CD14-positive monocyte (primary cell): Measurements from ENCODE around the gene ZNRF2. TPM values are rescaled to one million over a fixed set of nuclear protein-coding genes. Genes with fewer than 3 reads are reported as not detected.

Source experiments
- DNase-seq, 3 donors: peaks; one replicate each; pipeline ENCODE4 v3.0.0-alpha.2; 2011 to 2022
- H2AFZ ChIP-seq: 2 replicates; pipeline ENCODE4 v1.6.0; 2012; ENCODE audit warnings: mild to moderate bottlenecking, low read depth, low read length, inconsistent platforms; ENCODE audit not compliant: insufficient read depth, poor library complexity, severe bottlenecking
- H3K27ac ChIP-seq, 2 donors: 1 replicate in 1 of 2; 2 replicates in 1 of 2; pipeline ENCODE4 v1.5.1; 2012 to 2013; ENCODE audit warnings: low read length in 2 of 2, control low read depth in 1 of 2, inconsistent platforms in 1 of 2, low read depth in 1 of 2, mild to moderate bottlenecking in 1 of 2
- H3K27me3 ChIP-seq, 2 donors: one replicate each; pipeline versions ENCODE4 v1.6.0 to v1.6.1; 2011 to 2013; ENCODE audit warnings: low read length in 2 of 2; ENCODE audit not compliant: control insufficient read depth in 2 of 2, insufficient read depth in 2 of 2
- H3K36me3 ChIP-seq, 2 donors: replicated peaks in 1 of 2; 1 replicate in 1 of 2; 2 replicates in 1 of 2; pipeline versions ENCODE4 v1.5.1 to v1.6.1; 2012 to 2013; ENCODE audit warnings: low read length in 2 of 2, control low read depth in 1 of 2, inconsistent platforms in 1 of 2, mild to moderate bottlenecking in 1 of 2; ENCODE audit not compliant: insufficient read depth in 2 of 2, control insufficient read depth in 1 of 2
- H3K4me1 ChIP-seq, 2 donors: 1 replicate in 1 of 2; 2 replicates in 1 of 2; pipeline versions ENCODE4 v1.5.1 to v1.6.1; 2012 to 2013; ENCODE audit warnings: low read length in 2 of 2, control low read depth in 1 of 2, inconsistent platforms in 1 of 2, mild to moderate bottlenecking in 1 of 2, moderate library complexity in 1 of 2; ENCODE audit not compliant: insufficient read depth in 2 of 2, control insufficient read depth in 1 of 2
- H3K4me2 ChIP-seq: replicated peaks from 2 replicates; pipeline ENCODE3; 2012; ENCODE audit warnings: low read length, moderate library complexity, mild to moderate bottlenecking; ENCODE audit not compliant: poor library complexity, severe bottlenecking; ENCODE audit errors: extremely low read depth
- H3K4me3 ChIP-seq, 3 experiments: fragments of 200-600 bp in 1 of 3; sonication (generic) in 1 of 3; replicated peaks in 1 of 3; 1 replicate in 2 of 3; 2 replicates in 1 of 3; pipeline ENCODE4 v1.5.1; 2011 to 2013; ENCODE audit warnings: low read length in 3 of 3, mild to moderate bottlenecking in 3 of 3, control low read depth in 2 of 3, low read depth in 2 of 3, inconsistent platforms in 1 of 3, moderate library complexity in 1 of 3
- H3K79me2 ChIP-seq: 2 replicates; pipeline ENCODE4 v1.6.0; 2012; ENCODE audit warnings: mild to moderate bottlenecking, control low read depth, inconsistent platforms, low read length, moderate library complexity; ENCODE audit not compliant: insufficient read depth
- H3K9ac ChIP-seq: 2 replicates; pipeline ENCODE4 v1.6.0; 2017; ENCODE audit warnings: low read length, mild to moderate bottlenecking; ENCODE audit not compliant: insufficient read depth, poor library complexity, severe bottlenecking
- H3K9me3 ChIP-seq, 2 donors: replicated peaks in 1 of 2; 1 replicate in 1 of 2; 2 replicates in 1 of 2; pipeline versions ENCODE4 v1.5.1 to v1.6.1; 2012 to 2013; ENCODE audit warnings: low read length in 2 of 2, control low read depth in 1 of 2; ENCODE audit not compliant: control insufficient read depth in 1 of 2, insufficient read depth in 1 of 2
- H4K20me1 ChIP-seq: 2 replicates; pipeline ENCODE4 v1.6.0; 2012; ENCODE audit warnings: mild to moderate bottlenecking, low read length, control low read depth, moderate library complexity; ENCODE audit not compliant: insufficient read depth
- H3K27ac Mint-ChIP-seq, 7 donors: one replicate each; pipeline ENCODE4 v1.8.0; 2020; ENCODE audit warnings: mild to moderate bottlenecking in 7 of 7, mixed read lengths in 7 of 7, moderate library complexity in 6 of 7, inconsistent platforms in 2 of 7
- H3K27me3 Mint-ChIP-seq, 3 donors: one replicate each; pipeline ENCODE4 v1.8.0; 2021 to 2022; ENCODE audit warnings: low read depth in 3 of 3, mild to moderate bottlenecking in 3 of 3, mixed read lengths in 3 of 3, moderate library complexity in 3 of 3, inconsistent platforms in 1 of 3
- H3K36me3 Mint-ChIP-seq, 2 donors: one replicate each; pipeline ENCODE4 v1.8.0; 2020; ENCODE audit warnings: mixed read lengths in 2 of 2, inconsistent platforms in 1 of 2, mild to moderate bottlenecking in 1 of 2
- H3K4me1 Mint-ChIP-seq: one replicate; pipeline ENCODE4 v1.8.0; 2020; ENCODE audit warnings: mild to moderate bottlenecking, mixed read lengths
- H3K4me3 Mint-ChIP-seq, 2 donors: one replicate each; pipeline ENCODE4 v1.8.0; 2020; ENCODE audit warnings: mild to moderate bottlenecking in 2 of 2, mixed read lengths in 2 of 2, moderate library complexity in 1 of 2
- H3K9me3 Mint-ChIP-seq, 7 donors: one replicate each; pipeline ENCODE4 v1.8.0; 2020 to 2022; ENCODE audit warnings: mixed read lengths in 7 of 7, mild to moderate bottlenecking in 6 of 7, moderate library complexity in 6 of 7, inconsistent platforms in 2 of 7
- CTCF ChIP-seq: fragments of 200-600 bp; IDR thresholded peaks from one replicate; pipeline ENCODE4 v1.8.0; 2022; ENCODE audit warnings: antibody characterized with exemption, mild to moderate bottlenecking
- WGBS: methylation state at CpG from one replicate; pipeline ENCODE4 v1.1.5; 2013; ENCODE audit warnings: missing lambda C conversion rate; ENCODE audit not compliant: insufficient coverage; 5-methylcytosine and 5-hydroxymethylcytosine counted together
- intact Hi-C, 2 donors: fragments of 100-400 bp; cut with micrococcal nuclease; formaldehyde crosslinking; loops; one replicate each; pipeline versions ENCODE4 v1.15.0 to v1.15.1; 2023
- polyA plus RNA-seq, 3 donors: library from polyadenylated mRNA; depleted of rRNA in 1 of 3; unstranded in 2 of 3; stranded (reverse) in 1 of 3; fragments of 300-500 nt in 2 of 3; fragments of >200 nt in 1 of 3; fragmentation: Illumina TruSeq in 2 of 3; gene quantifications; 1 replicate in 2 of 3; 2 replicates in 1 of 3; pipeline ENCODE4 v1.2.3, GENCODE V29; 2012 to 2021

ZNRF2 gene
- polyA plus RNA-seq, 3 donors, result 1.9 to 9.5 (median 5.7) TPM

- Histone ChIP-seq H3K9me3 (no peaks in the 10 kb centered on the region), H2AFZ (no peak overlapping the region), H3K4me2 (no peak overlapping the region), H3K79me2 (no peaks in the 10 kb centered on the region), H3K4me3 (no peak overlapping the region), H3K4me1 (peaks cover 10 to 14% of the 10 kb centered on the region in 2 donors), H3K9ac (no peak overlapping the region), H3K27me3 (no peaks in the 10 kb centered on the region), H3K27ac (no peak overlapping the region), H3K36me3 (no peaks in the 10 kb centered on the region), H4K20me1 (no peaks in the 10 kb centered on the region)
- no peak for DNase-seq
- H3K4me3 Mint-ChIP-seq, result no peak overlapping the region
- no peak overlapping the region for H3K27ac Mint-ChIP-seq
- peaks cover 0 to 2% (median 0%) of the 10 kb centered on the region in 7 donors for H3K9me3 Mint-ChIP-seq
- no peak for TF ChIP-seq CTCF
- H3K36me3 Mint-ChIP-seq, result peaks cover 5 to 12% of the 10 kb centered on the region in 2 donors
- H3K27me3 Mint-ChIP-seq, result peaks cover 1 to 3% (median 2%) of the 10 kb centered on the region in 3 donors
- intact Hi-C loops, result no loop called here
- H3K4me1 Mint-ChIP-seq, result peaks cover 16% of the 10 kb centered on the region
- WGBS, result no CpG with 5 or more reads among the region's 1 CpG
Observed at GRCh38 chr7:30266686-30267085, 17.7 kb upstream of the ZNRF2 start.

GRCh38 chr7:30268586-30268985, 15.8 kb upstream of the ZNRF2 start:
- peaks cover 1 to 2% (median 2%) of the 10 kb centered on the region in 3 donors for H3K27me3 Mint-ChIP-seq
- H3K4me2 ChIP-seq, result no peak overlapping the region
- peaks cover 0 to 2% (median 0%) of the 10 kb centered on the region in 7 donors for H3K9me3 Mint-ChIP-seq
- H3K36me3 Mint-ChIP-seq, result peaks cover 7 to 9% of the 10 kb centered on the region in 2 donors
- H3K27me3 ChIP-seq, result no peaks in the 10 kb centered on the region
- no peaks in the 10 kb centered on the region for H3K9me3 ChIP-seq
- peaks cover 10 to 14% of the 10 kb centered on the region in 2 donors for H3K4me1 ChIP-seq
- H3K36me3 ChIP-seq, result no peaks in the 10 kb centered on the region
- no peak for DNase-seq
- no peak overlapping the region for H2AFZ ChIP-seq
- H3K79me2 ChIP-seq, result no peaks in the 10 kb centered on the region
- H3K4me1 Mint-ChIP-seq, result peaks cover 14% of the 10 kb centered on the region
- no peak overlapping the region for H3K27ac Mint-ChIP-seq
- H3K4me3 Mint-ChIP-seq, result no peak overlapping the region
- WGBS, result 96% methylated on average over 6 of the region's 6 CpGs
- H3K4me3 ChIP-seq, result no peak overlapping the region
- TF ChIP-seq CTCF, result no peak
- no peak overlapping the region for H3K9ac ChIP-seq
- no peaks in the 10 kb centered on the region for H4K20me1 ChIP-seq
- intact Hi-C loops, result no loop called here
- H3K27ac ChIP-seq, result no peak overlapping the region
